Measurements from ENCODE around the gene SFR1.

The SFR1 gene

DNA sequence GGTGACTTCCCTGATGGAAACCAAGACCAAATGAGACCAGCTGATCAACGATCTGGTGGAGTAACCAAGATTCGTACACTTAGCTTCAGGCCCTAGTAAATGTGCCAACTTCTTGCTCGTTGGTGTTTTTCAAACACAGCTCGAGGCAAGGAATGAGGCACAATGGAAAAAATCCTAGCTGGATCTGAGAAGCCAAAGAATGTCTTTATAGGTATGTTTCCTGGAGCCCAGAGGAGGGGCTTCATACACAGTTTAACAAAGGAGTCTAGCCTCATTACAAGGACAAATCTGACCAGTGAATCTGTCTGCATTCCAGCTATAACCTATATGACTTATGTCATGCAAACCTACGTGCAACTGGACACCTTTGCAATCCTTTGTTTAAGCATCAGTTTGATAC is 40.0 kb upstream of the SFR1 start:
- no peak overlapping the region for H3K27ac ChIP-seq
- TF ChIP-seq, protein P1, sequence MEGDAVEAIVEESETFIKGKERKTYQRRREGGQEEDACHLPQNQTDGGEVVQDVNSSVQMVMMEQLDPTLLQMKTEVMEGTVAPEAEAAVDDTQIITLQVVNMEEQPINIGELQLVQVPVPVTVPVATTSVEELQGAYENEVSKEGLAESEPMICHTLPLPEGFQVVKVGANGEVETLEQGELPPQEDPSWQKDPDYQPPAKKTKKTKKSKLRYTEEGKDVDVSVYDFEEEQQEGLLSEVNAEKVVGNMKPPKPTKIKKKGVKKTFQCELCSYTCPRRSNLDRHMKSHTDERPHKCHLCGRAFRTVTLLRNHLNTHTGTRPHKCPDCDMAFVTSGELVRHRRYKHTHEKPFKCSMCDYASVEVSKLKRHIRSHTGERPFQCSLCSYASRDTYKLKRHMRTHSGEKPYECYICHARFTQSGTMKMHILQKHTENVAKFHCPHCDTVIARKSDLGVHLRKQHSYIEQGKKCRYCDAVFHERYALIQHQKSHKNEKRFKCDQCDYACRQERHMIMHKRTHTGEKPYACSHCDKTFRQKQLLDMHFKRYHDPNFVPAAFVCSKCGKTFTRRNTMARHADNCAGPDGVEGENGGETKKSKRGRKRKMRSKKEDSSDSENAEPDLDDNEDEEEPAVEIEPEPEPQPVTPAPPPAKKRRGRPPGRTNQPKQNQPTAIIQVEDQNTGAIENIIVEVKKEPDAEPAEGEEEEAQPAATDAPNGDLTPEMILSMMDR (conservative IDR thresholded peaks at IDR 0.05), result no peak

DNA sequence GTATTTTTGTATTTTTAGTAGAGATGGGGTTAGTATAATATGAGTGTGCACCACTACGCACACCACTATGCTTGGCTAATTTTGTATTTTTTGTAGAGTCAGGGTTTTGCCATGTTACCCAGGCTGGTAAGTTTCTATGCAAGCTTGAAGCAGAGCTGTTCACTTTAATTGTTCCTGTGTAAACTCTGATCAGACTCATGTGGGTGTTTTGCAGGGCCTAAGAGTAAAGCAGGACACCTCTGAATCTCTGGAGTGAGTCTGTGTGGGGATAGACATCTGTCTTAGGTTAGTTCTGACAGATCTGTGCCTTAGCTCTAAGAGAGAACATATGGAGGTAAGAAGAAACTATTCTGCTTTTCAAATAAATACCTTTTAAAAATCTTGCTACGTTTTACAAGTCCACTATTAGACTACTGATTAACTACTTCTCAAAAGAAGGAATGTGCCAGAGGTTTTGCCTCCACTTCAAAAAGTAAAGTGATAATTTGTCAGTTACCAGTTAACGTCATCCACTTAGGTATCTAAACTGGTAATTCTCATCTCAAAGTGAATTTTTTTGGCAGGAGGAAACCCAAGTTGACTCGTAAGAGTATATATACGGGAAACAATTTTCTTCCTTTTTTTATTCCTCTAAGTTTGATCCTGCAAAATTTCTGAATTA is 37.4 kb upstream of the SFR1 start:
- TF ChIP-seq, protein P1 (conservative IDR thresholded peaks at IDR 0.05), result no peak
- peak overlapping the region; percentile 30 for H3K27ac ChIP-seq

DNA sequence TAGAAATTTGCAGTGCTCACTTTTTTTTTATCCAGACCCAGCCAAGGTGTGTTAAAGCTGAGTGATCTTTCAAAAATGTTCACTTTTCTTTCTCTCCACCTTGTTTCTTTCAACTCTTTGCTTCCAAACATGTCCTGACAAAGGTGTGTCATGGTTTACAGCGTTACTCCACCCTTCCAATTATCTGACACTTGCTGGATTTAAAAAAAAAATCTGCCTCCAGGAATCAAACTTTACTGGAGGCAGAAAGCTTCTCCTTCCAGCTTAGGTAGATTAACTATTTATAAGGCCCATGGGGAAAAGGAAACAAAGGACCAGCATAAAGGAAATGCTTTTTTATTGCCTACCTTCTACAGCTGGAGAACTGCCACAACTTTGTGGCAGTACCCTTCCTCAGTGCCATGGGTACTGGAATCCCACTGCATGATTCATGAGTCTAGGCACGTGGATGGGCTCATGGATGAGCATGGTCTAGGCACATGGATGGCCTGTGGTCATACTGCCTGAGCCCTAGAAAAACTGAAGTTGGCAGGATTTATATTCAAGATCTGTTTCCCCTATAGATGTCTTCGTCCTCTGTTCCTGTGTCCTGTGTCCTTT is 36.1 kb upstream of the SFR1 start, which contains the start of gene COL17A1:
Gene COL17A1 (minus strand): TSS at position 80 of the 600 bp plus-strand sequence. CDS start 5,207 bp downstream, outside the sequence.
- H3K27ac ChIP-seq, result peak within 1 kb of the TSS; percentile 30
- TF ChIP-seq, protein P1 (conservative IDR thresholded peaks at IDR 0.05), result no peak

- no peak overlapping the region for H3K27ac ChIP-seq
Observed at GRCh38 chr10:104088239-104088638, 33.7 kb upstream of the SFR1 start.

GRCh38 chr10:104089621-104090020 is 32.4 kb upstream of the SFR1 start:
- no peak overlapping the region for H3K27ac ChIP-seq
- TF ChIP-seq, protein P1 (conservative IDR thresholded peaks at IDR 0.05), result no peak

More at GRCh38 chr10:104088239-104088638, 33.7 kb upstream of the SFR1 start:
- TF ChIP-seq, protein P1 (conservative IDR thresholded peaks at IDR 0.05), result no peak

- no peak overlapping the region for H3K27ac ChIP-seq
- TF ChIP-seq, protein P1 (conservative IDR thresholded peaks at IDR 0.05), result no peak
Observed at GRCh38 chr10:104090611-104091010, 31.4 kb upstream of the SFR1 start.

DNA sequence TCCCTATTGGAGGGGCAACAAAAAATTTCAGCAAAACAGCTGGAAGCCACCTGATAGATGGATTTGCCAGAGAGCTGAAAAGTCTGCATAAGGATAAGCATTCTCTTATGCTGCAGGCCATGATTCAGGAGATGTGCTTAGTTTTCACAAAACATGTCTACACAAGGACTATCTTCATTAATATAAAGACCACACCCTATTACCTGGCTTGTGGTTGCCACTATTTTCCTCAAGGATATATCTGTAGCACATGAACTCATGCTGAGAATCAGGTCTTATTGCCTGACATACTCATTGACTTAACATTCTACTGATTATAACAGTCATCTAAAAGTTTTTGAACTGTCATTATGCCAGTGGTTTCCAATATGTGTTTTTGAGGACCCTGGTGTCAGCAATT is 29.2 kb upstream of the SFR1 start:
- no peak overlapping the region for H3K27ac ChIP-seq
- TF ChIP-seq, protein P1 (conservative IDR thresholded peaks at IDR 0.05), result no peak

All from VCaP (cell line).